Fibroblast of lung (primary cell): ENCODE measurements around the gene COL5A2.

Source experiments
- EZH2 ChIP-seq: IDR thresholded peaks from 2 replicates; pipeline ENCODE4 v1.5.1; 2012; ENCODE audit warnings: low read length, control low read depth, mild to moderate bottlenecking; ENCODE audit errors: missing control alignments
- TF ChIP-seq, protein P1 (sequence below), 2 donors: IDR thresholded peaks in 1 of 2; conservative IDR thresholded peaks in 1 of 2; 1 replicate in 1 of 2; 2 replicates in 1 of 2; pipeline ENCODE4 v1.5.1; 2011 to 2012; ENCODE audit warnings: low read length in 2 of 2, control low read depth in 1 of 2, inconsistent platforms in 1 of 2, low read depth in 1 of 2, mild to moderate bottlenecking in 1 of 2

DNA sequence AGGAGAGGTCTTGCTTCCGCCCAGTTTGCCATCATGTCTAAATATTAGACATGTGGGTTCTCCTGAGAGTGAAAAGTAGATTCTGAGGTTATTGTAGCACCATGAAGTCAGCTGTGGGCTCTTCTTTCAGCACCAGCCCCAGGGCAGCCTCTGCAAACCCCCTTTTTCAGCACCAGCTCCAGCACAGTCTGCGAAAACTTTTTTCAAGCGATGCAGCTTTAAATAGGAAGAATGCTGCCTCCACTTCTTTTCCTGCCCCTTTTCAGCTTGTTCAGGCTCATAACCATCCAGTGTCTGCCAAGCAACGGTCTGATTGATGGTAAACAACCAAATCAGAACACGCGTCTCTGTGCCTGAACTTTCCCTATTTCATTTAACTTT, at the start of gene COL5A2:
- TF ChIP-seq, protein P1, sequence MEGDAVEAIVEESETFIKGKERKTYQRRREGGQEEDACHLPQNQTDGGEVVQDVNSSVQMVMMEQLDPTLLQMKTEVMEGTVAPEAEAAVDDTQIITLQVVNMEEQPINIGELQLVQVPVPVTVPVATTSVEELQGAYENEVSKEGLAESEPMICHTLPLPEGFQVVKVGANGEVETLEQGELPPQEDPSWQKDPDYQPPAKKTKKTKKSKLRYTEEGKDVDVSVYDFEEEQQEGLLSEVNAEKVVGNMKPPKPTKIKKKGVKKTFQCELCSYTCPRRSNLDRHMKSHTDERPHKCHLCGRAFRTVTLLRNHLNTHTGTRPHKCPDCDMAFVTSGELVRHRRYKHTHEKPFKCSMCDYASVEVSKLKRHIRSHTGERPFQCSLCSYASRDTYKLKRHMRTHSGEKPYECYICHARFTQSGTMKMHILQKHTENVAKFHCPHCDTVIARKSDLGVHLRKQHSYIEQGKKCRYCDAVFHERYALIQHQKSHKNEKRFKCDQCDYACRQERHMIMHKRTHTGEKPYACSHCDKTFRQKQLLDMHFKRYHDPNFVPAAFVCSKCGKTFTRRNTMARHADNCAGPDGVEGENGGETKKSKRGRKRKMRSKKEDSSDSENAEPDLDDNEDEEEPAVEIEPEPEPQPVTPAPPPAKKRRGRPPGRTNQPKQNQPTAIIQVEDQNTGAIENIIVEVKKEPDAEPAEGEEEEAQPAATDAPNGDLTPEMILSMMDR (conservative IDR thresholded peaks at IDR 0.05 in 1 of 2, IDR thresholded peaks at IDR 0.05 in 1 of 2; ENCODE audit: low read depth in 1 of 2, low read length in 2 of 2): no peak
- no peak for TF ChIP-seq EZH2
